Suprapubic skin (tissue), 4 donors: ENCODE data around the gene BNC2. TPM values are rescaled to one million over a fixed set of nuclear protein-coding genes. Genes with fewer than 3 reads are reported as not detected.
"Not testable (repeated sequence)": the region's sequence is repeated elsewhere in the genome, so short reads cannot be mapped to it uniquely, and the experiment has no call there.

ENCODE experiments used
- DNase-seq, 2 donors: peaks; one replicate each; pipeline ENCODE4 v3.0.0-alpha.2; 2019; ENCODE audit warnings: low spot score in 2 of 2
- H3K27ac ChIP-seq: fragments of 200-600 bp; sonication (generic); one replicate; pipeline ENCODE4 v1.5.1; 2019
- H3K27me3 ChIP-seq: fragments of 200-600 bp; sonication (generic); one replicate; pipeline ENCODE4 v1.5.1; 2019
- H3K36me3 ChIP-seq: fragments of 200-600 bp; sonication (generic); one replicate; pipeline ENCODE4 v1.5.1; 2019
- H3K4me1 ChIP-seq: fragments of 200-600 bp; sonication (generic); one replicate; pipeline ENCODE4 v1.5.1; 2019
- H3K4me3 ChIP-seq: fragments of 200-600 bp; sonication (generic); one replicate; pipeline ENCODE4 v1.5.1; 2019; ENCODE audit warnings: mild to moderate bottlenecking
- H3K9me3 ChIP-seq: fragments of 200-600 bp; sonication (generic); one replicate; pipeline ENCODE4 v1.5.1; 2019
- CTCF ChIP-seq, 2 donors: fragments of 200-600 bp in 1 of 2; fragments of 450-650 bp in 1 of 2; sonication (generic) in 1 of 2; IDR thresholded peaks; one replicate each; pipeline ENCODE4 v1.5.1; 2016 to 2019; ENCODE audit warnings: antibody characterized with exemption in 2 of 2, mild to moderate bottlenecking in 1 of 2, moderate library complexity in 1 of 2
- EP300 ChIP-seq: sonication (generic); formaldehyde crosslinking; IDR thresholded peaks from one replicate; pipeline ENCODE4 v1.6.1; 2017; ENCODE audit warnings: antibody characterized with exemption
- POLR2A ChIP-seq, 2 donors: fragments of 450-650 bp; IDR thresholded peaks; one replicate each; pipeline ENCODE4 v1.6.1; 2017; ENCODE audit warnings: antibody characterized with exemption in 2 of 2, mild to moderate bottlenecking in 2 of 2, moderate library complexity in 2 of 2
- POLR2AphosphoS5 ChIP-seq, 3 donors: sonication (generic); formaldehyde crosslinking; IDR thresholded peaks; one replicate each; pipeline ENCODE4 v1.6.1; 2017; ENCODE audit warnings: antibody characterized with exemption in 3 of 3
- WGBS: methylation state at CpG from one replicate; pipeline ENCODE4 v1.1.5; 2018; 5-methylcytosine and 5-hydroxymethylcytosine counted together
- total RNA-seq, 4 donors: library from RNA; depleted of rRNA; stranded (reverse); fragments of >200 nt; gene quantifications; one replicate each; pipeline ENCODE4 v1.1.0, GENCODE V29; 2016

BNC2 gene
- total RNA-seq, 4 donors from 2014 or later: 6.5 to 12.3 (median 8.9) TPM

GRCh38 chr9:16543686-16544085 lies 326.8 kb downstream of the BNC2 start:
- H3K4me1 ChIP-seq: peaks cover 5% of the 10 kb centered on the region
- no peaks in the 10 kb centered on the region for H3K9me3 ChIP-seq
- 85% methylated on average over 3 of the region's 3 CpGs for WGBS
- H3K4me3 ChIP-seq: no peak overlapping the region
- TF ChIP-seq POLR2AphosphoS5 (IDR thresholded peaks at IDR 0.05) (no peak), CTCF (IDR thresholded peaks at IDR 0.05) (no peak), EP300 (no peak), POLR2A (IDR thresholded peaks at IDR 0.05) (no peak)
- DNase-seq: no peak
- no peak overlapping the region for H3K27ac ChIP-seq
- no peaks in the 10 kb centered on the region for H3K27me3 ChIP-seq
- H3K36me3 ChIP-seq: no peaks in the 10 kb centered on the region

GRCh38 chr9:16543225-16543624 lies 327.2 kb downstream of the BNC2 start:
- 95% methylated on average over 3 of the region's 3 CpGs for WGBS
- no peak overlapping the region for H3K4me3 ChIP-seq
- TF ChIP-seq CTCF (IDR thresholded peaks at IDR 0.05) (no peak), EP300 (no peak), POLR2A (IDR thresholded peaks at IDR 0.05) (no peak), POLR2AphosphoS5 (IDR thresholded peaks at IDR 0.05) (no peak)
- H3K4me1 ChIP-seq: peaks cover 5% of the 10 kb centered on the region
- H3K9me3 ChIP-seq: no peaks in the 10 kb centered on the region
- no peaks in the 10 kb centered on the region for H3K27me3 ChIP-seq
- H3K36me3 ChIP-seq: no peaks in the 10 kb centered on the region
- H3K27ac ChIP-seq: no peak overlapping the region
- DNase-seq: no peak

- TF ChIP-seq CTCF (IDR thresholded peaks at IDR 0.05): no peak
- no peak for TF ChIP-seq EP300
- no peak for TF ChIP-seq POLR2AphosphoS5 (IDR thresholded peaks at IDR 0.05)
- TF ChIP-seq POLR2A (IDR thresholded peaks at IDR 0.05): no peak
- WGBS: 64% methylated on average over 1 of the region's 1 CpG
- Histone ChIP-seq H3K9me3 (no peaks in the 10 kb centered on the region), H3K4me3 (no peak overlapping the region), H3K4me1 (peaks cover 5% of the 10 kb centered on the region), H3K27ac (no peak overlapping the region), H3K27me3 (no peaks in the 10 kb centered on the region), H3K36me3 (no peaks in the 10 kb centered on the region)
- DNase-seq: no peak
Measured at GRCh38 chr9:16542290-16542689, 328.2 kb downstream of the BNC2 start.

GRCh38 chr9:16540743-16541613 lies 329.5 kb downstream of the BNC2 start:
- H3K9me3 ChIP-seq: no peaks in the 10 kb centered on the region
- no peak overlapping the region for H3K4me3 ChIP-seq
- no peak for DNase-seq
- no peak overlapping the region for H3K27ac ChIP-seq
- no peaks in the 10 kb centered on the region for H3K27me3 ChIP-seq
- no peak for TF ChIP-seq POLR2A (IDR thresholded peaks at IDR 0.05)
- no peak for TF ChIP-seq EP300
- TF ChIP-seq CTCF (IDR thresholded peaks at IDR 0.05): no peak
- no peak for TF ChIP-seq POLR2AphosphoS5 (IDR thresholded peaks at IDR 0.05)
- no peaks in the 10 kb centered on the region for H3K36me3 ChIP-seq
- WGBS: 72% methylated on average over 7 of the region's 7 CpGs
- H3K4me1 ChIP-seq: peaks cover 5% of the 10 kb centered on the region

- H3K27ac ChIP-seq, DNase-seq, H3K27me3 ChIP-seq, H3K4me3 ChIP-seq, H3K36me3 ChIP-seq, H3K4me1 ChIP-seq, H3K9me3 ChIP-seq: not testable (repeated sequence)
- 90% methylated on average over 1 of the region's 1 CpG for WGBS
Measured at GRCh38 chr9:16539626-16540025, 330.8 kb downstream of the BNC2 start.
